CD14-positive monocyte (primary cell): ENCODE measurements around the gene NUP210. TPM values are rescaled to one million over a fixed set of nuclear protein-coding genes. Genes with fewer than 3 reads are reported as not detected.

Source experiments
- DNase-seq, 3 donors: peaks; one replicate each; pipeline ENCODE4 v3.0.0-alpha.2; 2011 to 2022
- H2AFZ ChIP-seq: 2 replicates; pipeline ENCODE4 v1.6.0; 2012; ENCODE audit warnings: mild to moderate bottlenecking, low read depth, low read length, inconsistent platforms; ENCODE audit not compliant: insufficient read depth, poor library complexity, severe bottlenecking
- H3K27ac ChIP-seq, 2 donors: 1 replicate in 1 of 2; 2 replicates in 1 of 2; pipeline ENCODE4 v1.5.1; 2012 to 2013; ENCODE audit warnings: low read length in 2 of 2, control low read depth in 1 of 2, inconsistent platforms in 1 of 2, low read depth in 1 of 2, mild to moderate bottlenecking in 1 of 2
- H3K27me3 ChIP-seq, 2 donors: one replicate each; pipeline versions ENCODE4 v1.6.0 to v1.6.1; 2011 to 2013; ENCODE audit warnings: low read length in 2 of 2; ENCODE audit not compliant: control insufficient read depth in 2 of 2, insufficient read depth in 2 of 2
- H3K36me3 ChIP-seq, 2 donors: replicated peaks in 1 of 2; 1 replicate in 1 of 2; 2 replicates in 1 of 2; pipeline versions ENCODE4 v1.5.1 to v1.6.1; 2012 to 2013; ENCODE audit warnings: low read length in 2 of 2, control low read depth in 1 of 2, inconsistent platforms in 1 of 2, mild to moderate bottlenecking in 1 of 2; ENCODE audit not compliant: insufficient read depth in 2 of 2, control insufficient read depth in 1 of 2
- H3K4me1 ChIP-seq, 2 donors: 1 replicate in 1 of 2; 2 replicates in 1 of 2; pipeline versions ENCODE4 v1.5.1 to v1.6.1; 2012 to 2013; ENCODE audit warnings: low read length in 2 of 2, control low read depth in 1 of 2, inconsistent platforms in 1 of 2, mild to moderate bottlenecking in 1 of 2, moderate library complexity in 1 of 2; ENCODE audit not compliant: insufficient read depth in 2 of 2, control insufficient read depth in 1 of 2
- H3K4me2 ChIP-seq: replicated peaks from 2 replicates; pipeline ENCODE3; 2012; ENCODE audit warnings: low read length, moderate library complexity, mild to moderate bottlenecking; ENCODE audit not compliant: poor library complexity, severe bottlenecking; ENCODE audit errors: extremely low read depth
- H3K4me3 ChIP-seq, 3 experiments: fragments of 200-600 bp in 1 of 3; sonication (generic) in 1 of 3; replicated peaks in 1 of 3; 1 replicate in 2 of 3; 2 replicates in 1 of 3; pipeline ENCODE4 v1.5.1; 2011 to 2013; ENCODE audit warnings: low read length in 3 of 3, mild to moderate bottlenecking in 3 of 3, control low read depth in 2 of 3, low read depth in 2 of 3, inconsistent platforms in 1 of 3, moderate library complexity in 1 of 3
- H3K79me2 ChIP-seq: 2 replicates; pipeline ENCODE4 v1.6.0; 2012; ENCODE audit warnings: mild to moderate bottlenecking, control low read depth, inconsistent platforms, low read length, moderate library complexity; ENCODE audit not compliant: insufficient read depth
- H3K9ac ChIP-seq: 2 replicates; pipeline ENCODE4 v1.6.0; 2017; ENCODE audit warnings: low read length, mild to moderate bottlenecking; ENCODE audit not compliant: insufficient read depth, poor library complexity, severe bottlenecking
- H3K9me3 ChIP-seq, 2 donors: replicated peaks in 1 of 2; 1 replicate in 1 of 2; 2 replicates in 1 of 2; pipeline versions ENCODE4 v1.5.1 to v1.6.1; 2012 to 2013; ENCODE audit warnings: low read length in 2 of 2, control low read depth in 1 of 2; ENCODE audit not compliant: control insufficient read depth in 1 of 2, insufficient read depth in 1 of 2
- H4K20me1 ChIP-seq: 2 replicates; pipeline ENCODE4 v1.6.0; 2012; ENCODE audit warnings: mild to moderate bottlenecking, low read length, control low read depth, moderate library complexity; ENCODE audit not compliant: insufficient read depth
- H3K27ac Mint-ChIP-seq, 7 donors: one replicate each; pipeline ENCODE4 v1.8.0; 2020; ENCODE audit warnings: mild to moderate bottlenecking in 7 of 7, mixed read lengths in 7 of 7, moderate library complexity in 6 of 7, inconsistent platforms in 2 of 7
- H3K27me3 Mint-ChIP-seq, 3 donors: one replicate each; pipeline ENCODE4 v1.8.0; 2021 to 2022; ENCODE audit warnings: low read depth in 3 of 3, mild to moderate bottlenecking in 3 of 3, mixed read lengths in 3 of 3, moderate library complexity in 3 of 3, inconsistent platforms in 1 of 3
- H3K36me3 Mint-ChIP-seq, 2 donors: one replicate each; pipeline ENCODE4 v1.8.0; 2020; ENCODE audit warnings: mixed read lengths in 2 of 2, inconsistent platforms in 1 of 2, mild to moderate bottlenecking in 1 of 2
- H3K4me1 Mint-ChIP-seq: one replicate; pipeline ENCODE4 v1.8.0; 2020; ENCODE audit warnings: mild to moderate bottlenecking, mixed read lengths
- H3K4me3 Mint-ChIP-seq, 2 donors: one replicate each; pipeline ENCODE4 v1.8.0; 2020; ENCODE audit warnings: mild to moderate bottlenecking in 2 of 2, mixed read lengths in 2 of 2, moderate library complexity in 1 of 2
- H3K9me3 Mint-ChIP-seq, 7 donors: one replicate each; pipeline ENCODE4 v1.8.0; 2020 to 2022; ENCODE audit warnings: mixed read lengths in 7 of 7, mild to moderate bottlenecking in 6 of 7, moderate library complexity in 6 of 7, inconsistent platforms in 2 of 7
- CTCF ChIP-seq: fragments of 200-600 bp; IDR thresholded peaks from one replicate; pipeline ENCODE4 v1.8.0; 2022; ENCODE audit warnings: antibody characterized with exemption, mild to moderate bottlenecking
- WGBS: methylation state at CpG from one replicate; pipeline ENCODE4 v1.1.5; 2013; ENCODE audit warnings: missing lambda C conversion rate; ENCODE audit not compliant: insufficient coverage; 5-methylcytosine and 5-hydroxymethylcytosine counted together
- intact Hi-C, 2 donors: fragments of 100-400 bp; cut with micrococcal nuclease; formaldehyde crosslinking; loops; one replicate each; pipeline versions ENCODE4 v1.15.0 to v1.15.1; 2023
- polyA plus RNA-seq, 3 donors: library from polyadenylated mRNA; depleted of rRNA in 1 of 3; unstranded in 2 of 3; stranded (reverse) in 1 of 3; fragments of 300-500 nt in 2 of 3; fragments of >200 nt in 1 of 3; fragmentation: Illumina TruSeq in 2 of 3; gene quantifications; 1 replicate in 2 of 3; 2 replicates in 1 of 3; pipeline ENCODE4 v1.2.3, GENCODE V29; 2012 to 2021

NUP210 gene
- polyA plus RNA-seq, 3 donors, result 7.9 to 43.5 (median 13.0) TPM

GRCh38 chr3:13305623-13306022, 114.5 kb downstream of the NUP210 start:
- Histone ChIP-seq H3K4me1 (peaks cover 0 to 6% of the 10 kb centered on the region in 2 donors), H3K4me2 (no peak overlapping the region), H3K36me3 (peaks cover 4 to 9% of the 10 kb centered on the region in 2 donors), H3K27ac (no peak overlapping the region), H3K4me3 (no peak overlapping the region), H4K20me1 (no peaks in the 10 kb centered on the region), H3K9me3 (no peaks in the 10 kb centered on the region), H3K27me3 (no peaks in the 10 kb centered on the region), H3K79me2 (no peaks in the 10 kb centered on the region), H2AFZ (no peak overlapping the region), H3K9ac (no peak overlapping the region)
- intact Hi-C loops, result no loop called here
- Mint-ChIP-seq H3K27ac (peak overlapping the region in 1 of 7 donors; percentile 57), H3K27me3 (peaks cover 0 to 5% (median 2%) of the 10 kb centered on the region in 3 donors), H3K4me1 (peaks cover 14% of the 10 kb centered on the region), H3K4me3 (no peak overlapping the region), H3K9me3 (no peaks in the 10 kb centered on the region), H3K36me3 (peaks cover 12 to 17% of the 10 kb centered on the region in 2 donors)
- no peak for TF ChIP-seq CTCF
- DNase-seq, result no peak
- WGBS, result 90% methylated on average over 4 of the region's 4 CpGs

DNA sequence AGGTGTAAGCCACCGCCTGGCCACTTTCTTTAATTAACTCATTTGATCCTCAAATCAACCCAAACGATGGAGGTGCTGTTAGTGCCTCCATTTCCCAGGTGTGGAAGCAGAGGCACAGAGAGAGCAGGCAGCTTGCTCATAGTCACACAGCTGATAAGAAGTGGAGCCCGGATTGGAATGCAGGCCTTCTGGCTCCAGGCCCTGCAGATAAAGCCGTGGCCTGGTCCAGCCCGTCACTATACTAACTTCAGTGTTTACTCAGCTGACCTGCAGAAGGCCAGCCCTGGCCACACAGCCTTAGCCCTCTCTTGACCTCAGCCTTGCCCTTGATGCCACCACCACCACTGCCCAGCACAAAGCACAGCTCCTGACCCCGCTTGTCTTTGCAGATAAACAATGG, 116.7 kb downstream of the NUP210 start:
- Histone ChIP-seq H3K27ac (no peak overlapping the region), H3K4me2 (no peak overlapping the region), H3K27me3 (no peaks in the 10 kb centered on the region), H4K20me1 (no peaks in the 10 kb centered on the region), H3K4me1 (peaks cover 0 to 6% of the 10 kb centered on the region in 2 donors), H3K79me2 (no peaks in the 10 kb centered on the region), H3K36me3 (no peaks in the 10 kb centered on the region), H3K9me3 (no peaks in the 10 kb centered on the region), H3K9ac (no peak overlapping the region), H3K4me3 (no peak overlapping the region), H2AFZ (no peak overlapping the region)
- intact Hi-C loops, result no loop called here
- peak overlapping the region in 3 of 7 donors; percentile 9 to 76 (median 69) for H3K27ac Mint-ChIP-seq
- H3K36me3 Mint-ChIP-seq, result no peaks in the 10 kb centered on the region
- no peak for DNase-seq
- no peak overlapping the region for H3K4me3 Mint-ChIP-seq
- no peaks in the 10 kb centered on the region for H3K9me3 Mint-ChIP-seq
- 98% methylated on average over 5 of the region's 6 CpGs for WGBS
- peaks cover 13% of the 10 kb centered on the region for H3K4me1 Mint-ChIP-seq
- no peak for TF ChIP-seq CTCF
- peaks cover 2 to 5% (median 3%) of the 10 kb centered on the region in 3 donors for H3K27me3 Mint-ChIP-seq
